ENCODE measurements around the gene NAA10. TPM values are rescaled to one million over a fixed set of nuclear protein-coding genes. Genes with fewer than 3 reads are reported as not detected.

NAA10 gene
- total and polyA plus RNA-seq, 2 of the 13 experiments (the other 11 are each of a cell fraction or from before 2014, with no cell fraction given) = 49.2 to 51.7 TPM

GRCh38 chrX:153937056-153937455 lies 2.2 kb upstream of the NAA10 start:
- Histone ChIP-seq H3K36me3 (replicated peaks in 1 of 2; ENCODE audit: control insufficient read depth in 1 of 2, insufficient read depth in 2 of 2, low read length in 2 of 2) (no peaks in the 10 kb centered on the region), H3K4me1 (ENCODE audit: insufficient read depth, low read length) (peaks cover 10% of the 10 kb centered on the region), H3K4me2 (ENCODE audit: low read depth, low read length) (no peak overlapping the region), H3K27me3 (ENCODE audit: control insufficient read depth in 1 of 2, insufficient read depth in 2 of 2, low read length in 2 of 2) (no peaks in the 10 kb centered on the region), H4K20me1 (ENCODE audit: insufficient read depth, low read length) (no peaks in the 10 kb centered on the region), H3K9ac (ENCODE audit: insufficient read depth, low read depth, low read length) (no peak overlapping the region), H3K9me3 (ENCODE audit: low read length) (no peaks in the 10 kb centered on the region), H3K27ac (ENCODE audit: extremely low read length, insufficient read depth, low read length) (no peak overlapping the region), H3K4me3 (replicated peaks in 1 of 3; ENCODE audit: insufficient read depth in 1 of 3, low read depth in 2 of 3, low read length in 3 of 3) (no peak overlapping the region), H2AFZ (ENCODE audit: low read length) (no peak overlapping the region), H3K79me2 (ENCODE audit: insufficient read depth, low read length) (peaks cover 9% of the 10 kb centered on the region)
- no TSS peak for BruUV-seq (replicated peaks)
- ChIA-PET POLR2A (interaction anchor here (0.6 to 2.6 kb wide), 2 partner anchors 9 to 11 kb away, joined by 3 to 20 read pairs; partner anchors contain the start of gene ARHGAP4), CTCF (ENCODE audit: low intra/inter-chr PET ratio, low total read pairs) (no interaction called here)
- in situ Hi-C loops (cut with HindIII; ENCODE audit: extremely low pct_ligation_motif_present, low pct_unique_long_range_greater_than_20kb) (no loop called here), intact Hi-C loops (cut with micrococcal nuclease; ENCODE audit: unreplicated experiment) (no loop called here)
- no peak for ATAC-seq
- TF ChIP-seq MED1 (CRISPR knock-in tag; IDR thresholded peaks at IDR 0.05) (no peak), ZFP36L1 (CRISPR knock-in tag; IDR thresholded peaks at IDR 0.05) (no peak), NFE2L2 (IDR thresholded peaks at IDR 0.05; ENCODE audit: low read length) (no peak), ZNF3 (CRISPR knock-in tag; IDR thresholded peaks at IDR 0.05) (no peak), ZNF337 (CRISPR knock-in tag; IDR thresholded peaks at IDR 0.05; ENCODE audit: borderline replicate concordance, low read depth) (no peak), ZNF121 (CRISPR knock-in tag; IDR thresholded peaks at IDR 0.05) (no peak), ZNF484 (CRISPR knock-in tag; IDR thresholded peaks at IDR 0.05; ENCODE audit: borderline replicate concordance, low read depth) (no peak)
- no peak for FAIRE-seq
- DNase-seq (ENCODE audit: low spot score) = no peak
- WGBS (ENCODE audit: low lambda C conversion rate) = 97% methylated on average over 3 of the region's 3 CpGs

- Histone ChIP-seq H3K27ac (ENCODE audit: extremely low read length, insufficient read depth, low read length) (peak overlapping the region; percentile 64), H3K9me3 (ENCODE audit: low read length) (no peaks in the 10 kb centered on the region), H3K9ac (ENCODE audit: insufficient read depth, low read depth, low read length) (no peak overlapping the region), H3K4me3 (replicated peaks in 1 of 3; ENCODE audit: insufficient read depth in 1 of 3, low read depth in 2 of 3, low read length in 3 of 3) (peak overlapping the region in 2 of 3 experiments; percentile 49 to 64; a peak in 5 of 6 replicates), H3K4me1 (ENCODE audit: insufficient read depth, low read length) (peaks cover 5% of the 10 kb centered on the region; the same call in 1 of the 2 replicates), H3K36me3 (replicated peaks in 1 of 2; ENCODE audit: control insufficient read depth in 1 of 2, insufficient read depth in 2 of 2, low read length in 2 of 2) (0 out of 5 replicates have a peak, but pooled peaks cover 0 to 8% of the 10 kb centered on the region in 2 experiments), H3K79me2 (ENCODE audit: insufficient read depth, low read length) (peaks cover 9% of the 10 kb centered on the region), H3K4me2 (ENCODE audit: low read depth, low read length) (peak overlapping the region; percentile 76), H3K27me3 (ENCODE audit: control insufficient read depth in 1 of 2, insufficient read depth in 2 of 2, low read length in 2 of 2) (no peaks in the 10 kb centered on the region), H2AFZ (ENCODE audit: low read length) (no peak overlapping the region), H4K20me1 (ENCODE audit: insufficient read depth, low read length) (no peaks in the 10 kb centered on the region)
- FAIRE-seq = no peak
- no TSS peak for BruUV-seq (replicated peaks)
- WGBS (ENCODE audit: low lambda C conversion rate) = 13% methylated on average over 4 of the region's 32 CpGs
- POLR2A ChIA-PET = interaction anchor here (0.8 to 2.6 kb wide), 7 partner anchors 9 to 208 kb away, joined by 4 to 20 read pairs (median 5); partner anchors contain the start of genes ARHGAP4, HCFC1 and RENBP
- no peak for DNase-seq (ENCODE audit: low spot score)
- CTCF ChIA-PET (ENCODE audit: low intra/inter-chr PET ratio, low total read pairs) = no interaction called here
- in situ Hi-C loops (cut with HindIII; ENCODE audit: extremely low pct_ligation_motif_present, low pct_unique_long_range_greater_than_20kb) = no loop called here
- ATAC-seq = peak; percentile 62
- intact Hi-C loops (cut with micrococcal nuclease; ENCODE audit: unreplicated experiment) = no loop called here
- TF ChIP-seq PRDM4 (CRISPR knock-in tag; IDR thresholded peaks at IDR 0.05; ENCODE audit: borderline replicate concordance) (no peak), ZNF281 (CRISPR knock-in tag; IDR thresholded peaks at IDR 0.05; ENCODE audit: borderline replicate concordance) (no peak), KLF12 (CRISPR knock-in tag; IDR thresholded peaks at IDR 0.05; ENCODE audit: borderline replicate concordance) (no peak), AKAP8 (CRISPR knock-in tag; IDR thresholded peaks at IDR 0.05) (no peak)
Measured at GRCh38 chrX:153935326-153935851, 552 bp upstream of the NAA10 start.
